Measurements from ENCODE around the gene UBA1. TPM values are rescaled to one million over a fixed set of nuclear protein-coding genes. Genes with fewer than 3 reads are reported as not detected.

Gene UBA1
- total RNA-seq, 1 donor from 2014 or later, result 538 TPM

DNA sequence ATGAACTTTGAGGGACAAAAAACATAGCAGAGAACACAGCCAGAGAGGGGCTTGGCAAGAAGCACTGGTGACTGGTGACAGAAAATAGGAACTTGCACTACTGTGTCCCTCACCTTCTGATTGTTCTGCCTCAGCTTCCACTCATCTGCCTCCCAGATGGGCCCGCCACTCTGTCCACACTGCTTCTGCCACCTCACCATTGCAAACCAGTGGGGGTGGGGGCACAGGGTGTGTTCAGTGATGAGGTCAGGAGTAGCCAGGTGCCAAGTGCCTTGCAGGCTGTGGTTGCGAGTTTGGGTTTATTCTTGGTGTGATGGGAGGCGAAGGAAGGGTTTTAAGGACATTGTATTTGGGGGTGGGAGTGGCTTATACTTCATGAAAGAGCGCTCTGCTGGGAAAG, 9.1 kb upstream of the UBA1 start:
- H3K27me3 Mint-ChIP-seq, result no peaks in the 10 kb centered on the region
- no peak for DNase-seq (ENCODE audit: low spot score, unreplicated experiment)
- peaks cover 2% of the 10 kb centered on the region for H3K9me3 Mint-ChIP-seq (ENCODE audit: low read depth)
- H3K27ac Mint-ChIP-seq, result no peak overlapping the region
- H3K4me3 Mint-ChIP-seq (ENCODE audit: low read depth), result no peak overlapping the region
- H3K36me3 Mint-ChIP-seq (ENCODE audit: insufficient read depth), result peaks cover 7% of the 10 kb centered on the region
- TF ChIP-seq, protein P1, sequence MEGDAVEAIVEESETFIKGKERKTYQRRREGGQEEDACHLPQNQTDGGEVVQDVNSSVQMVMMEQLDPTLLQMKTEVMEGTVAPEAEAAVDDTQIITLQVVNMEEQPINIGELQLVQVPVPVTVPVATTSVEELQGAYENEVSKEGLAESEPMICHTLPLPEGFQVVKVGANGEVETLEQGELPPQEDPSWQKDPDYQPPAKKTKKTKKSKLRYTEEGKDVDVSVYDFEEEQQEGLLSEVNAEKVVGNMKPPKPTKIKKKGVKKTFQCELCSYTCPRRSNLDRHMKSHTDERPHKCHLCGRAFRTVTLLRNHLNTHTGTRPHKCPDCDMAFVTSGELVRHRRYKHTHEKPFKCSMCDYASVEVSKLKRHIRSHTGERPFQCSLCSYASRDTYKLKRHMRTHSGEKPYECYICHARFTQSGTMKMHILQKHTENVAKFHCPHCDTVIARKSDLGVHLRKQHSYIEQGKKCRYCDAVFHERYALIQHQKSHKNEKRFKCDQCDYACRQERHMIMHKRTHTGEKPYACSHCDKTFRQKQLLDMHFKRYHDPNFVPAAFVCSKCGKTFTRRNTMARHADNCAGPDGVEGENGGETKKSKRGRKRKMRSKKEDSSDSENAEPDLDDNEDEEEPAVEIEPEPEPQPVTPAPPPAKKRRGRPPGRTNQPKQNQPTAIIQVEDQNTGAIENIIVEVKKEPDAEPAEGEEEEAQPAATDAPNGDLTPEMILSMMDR (IDR thresholded peaks at IDR 0.05; ENCODE audit: unreplicated experiment), result no peak
- no peaks in the 10 kb centered on the region for H3K4me1 Mint-ChIP-seq (ENCODE audit: low read depth)

DNA sequence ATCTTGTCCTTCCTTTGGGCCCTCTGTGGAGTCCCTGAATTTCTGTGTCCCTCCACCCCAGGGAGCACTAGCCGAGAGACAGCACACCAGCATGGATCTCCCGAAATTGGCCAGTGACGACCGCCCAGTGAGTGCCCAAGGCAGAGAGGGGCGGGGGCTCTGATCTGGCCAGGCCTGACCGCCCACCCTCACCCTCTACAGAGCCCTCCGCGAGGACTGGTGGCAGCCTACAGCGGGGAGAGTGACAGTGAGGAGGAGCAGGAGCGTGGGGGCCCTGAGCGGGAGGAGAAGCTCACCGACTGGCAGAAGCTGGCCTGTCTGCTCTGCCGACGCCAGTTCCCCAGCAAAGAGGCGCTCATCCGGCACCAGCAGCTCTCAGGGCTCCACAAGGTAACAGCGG, 8.4 kb upstream of the UBA1 start:
- no peak for DNase-seq (ENCODE audit: low spot score, unreplicated experiment)
- no peak overlapping the region for H3K4me3 Mint-ChIP-seq (ENCODE audit: low read depth)
- H3K27ac Mint-ChIP-seq, result no peak overlapping the region
- H3K4me1 Mint-ChIP-seq (ENCODE audit: low read depth), result no peaks in the 10 kb centered on the region
- H3K9me3 Mint-ChIP-seq (ENCODE audit: low read depth), result peaks cover 2% of the 10 kb centered on the region
- H3K36me3 Mint-ChIP-seq (ENCODE audit: insufficient read depth), result peaks cover 7% of the 10 kb centered on the region
- H3K27me3 Mint-ChIP-seq, result no peaks in the 10 kb centered on the region
- TF ChIP-seq, protein P1 (IDR thresholded peaks at IDR 0.05; ENCODE audit: unreplicated experiment), result no peak

DNA sequence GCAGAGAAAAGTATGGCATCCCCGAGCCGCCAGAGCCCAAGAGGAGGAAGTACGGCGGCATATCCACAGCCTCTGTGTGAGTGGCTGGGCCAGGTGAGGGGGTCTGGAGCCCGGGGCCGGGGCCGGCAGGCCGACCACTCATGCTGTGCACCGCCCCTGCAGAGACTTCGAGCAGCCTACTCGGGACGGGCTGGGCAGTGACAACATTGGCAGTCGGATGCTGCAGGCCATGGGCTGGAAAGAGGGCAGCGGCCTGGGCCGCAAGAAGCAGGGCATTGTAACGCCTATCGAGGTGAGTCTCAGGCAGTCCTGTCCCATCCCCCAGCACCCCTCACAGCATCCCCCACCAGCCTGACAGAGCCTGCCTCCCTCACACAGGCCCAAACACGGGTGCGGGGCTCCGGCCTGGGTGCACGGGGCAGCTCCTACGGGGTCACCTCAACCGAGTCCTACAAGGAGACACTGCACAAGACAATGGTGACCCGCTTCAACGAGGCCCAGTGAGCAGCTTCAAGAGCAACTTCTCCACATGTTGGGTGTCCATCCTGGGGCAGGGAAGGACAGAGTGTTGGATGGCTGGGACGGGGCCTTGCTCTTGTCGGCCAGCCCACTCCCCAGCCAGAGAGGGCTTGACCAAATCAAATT, 7.4 kb upstream of the UBA1 start:
- no peak for DNase-seq (ENCODE audit: low spot score, unreplicated experiment)
- TF ChIP-seq, protein P1 (IDR thresholded peaks at IDR 0.05; ENCODE audit: unreplicated experiment), result no peak
- no peaks in the 10 kb centered on the region for H3K27me3 Mint-ChIP-seq
- no peak overlapping the region for H3K27ac Mint-ChIP-seq
- no peak overlapping the region for H3K4me3 Mint-ChIP-seq (ENCODE audit: low read depth)
- H3K9me3 Mint-ChIP-seq (ENCODE audit: low read depth), result peaks cover 2% of the 10 kb centered on the region
- peaks cover 7% of the 10 kb centered on the region for H3K36me3 Mint-ChIP-seq (ENCODE audit: insufficient read depth)
- no peaks in the 10 kb centered on the region for H3K4me1 Mint-ChIP-seq (ENCODE audit: low read depth)

DNA sequence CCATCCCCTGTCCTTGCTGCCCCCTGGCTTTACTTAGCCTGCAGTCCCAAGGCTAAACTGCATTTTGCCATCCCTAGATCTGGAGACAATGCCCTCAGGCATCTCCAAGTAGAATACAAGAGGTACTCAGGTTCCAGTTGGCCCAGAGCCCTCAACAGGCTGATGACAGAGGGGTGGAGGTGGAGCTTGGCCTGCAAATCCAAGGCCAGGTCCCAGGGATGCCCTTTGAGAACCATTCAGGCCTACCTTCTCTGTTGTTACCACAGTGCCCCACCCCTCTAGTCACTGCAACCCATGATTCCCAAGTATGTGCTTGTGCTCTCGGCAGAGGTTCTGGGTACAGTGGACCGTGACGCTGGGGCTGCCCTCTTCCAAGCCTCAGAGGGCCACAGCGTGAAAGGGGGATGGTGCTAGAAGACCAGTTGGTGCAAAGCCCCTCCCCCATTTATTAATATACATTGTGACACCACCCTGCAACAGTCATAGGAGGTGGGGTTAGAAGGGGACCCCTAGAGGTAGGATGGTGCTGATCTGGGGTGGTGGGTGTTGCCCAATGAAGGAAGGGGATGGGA, 6.4 kb upstream of the UBA1 start:
- H3K36me3 Mint-ChIP-seq (ENCODE audit: insufficient read depth), result peaks cover 7% of the 10 kb centered on the region
- no peak overlapping the region for H3K4me3 Mint-ChIP-seq (ENCODE audit: low read depth)
- TF ChIP-seq, protein P1 (IDR thresholded peaks at IDR 0.05; ENCODE audit: unreplicated experiment), result no peak
- no peaks in the 10 kb centered on the region for H3K27me3 Mint-ChIP-seq
- H3K9me3 Mint-ChIP-seq (ENCODE audit: low read depth), result peaks cover 2% of the 10 kb centered on the region
- no peak for DNase-seq (ENCODE audit: low spot score, unreplicated experiment)
- no peaks in the 10 kb centered on the region for H3K4me1 Mint-ChIP-seq (ENCODE audit: low read depth)
- no peak overlapping the region for H3K27ac Mint-ChIP-seq

DNA sequence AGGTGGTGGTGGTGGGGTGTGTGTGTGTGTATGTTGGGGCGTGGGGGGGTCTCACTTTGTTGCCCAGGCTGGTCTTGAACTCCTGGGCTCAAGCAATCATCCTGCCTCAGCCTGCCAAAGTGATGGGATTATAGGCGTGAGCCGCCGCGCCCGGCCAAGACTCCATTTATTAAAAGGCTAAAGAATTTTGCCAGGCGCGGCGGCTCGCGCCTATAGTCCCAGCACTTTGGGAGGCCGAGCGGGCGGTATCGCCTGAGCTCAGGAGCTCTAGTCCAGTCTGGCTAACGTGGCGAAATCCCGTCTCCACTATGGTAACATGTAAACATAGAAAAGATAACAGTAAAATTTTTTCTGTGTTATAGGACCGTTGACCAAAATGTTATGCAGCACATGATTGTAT, 3.7 kb upstream of the UBA1 start:
- Mint-ChIP-seq H3K9me3 (ENCODE audit: low read depth) (no peaks in the 10 kb centered on the region), H3K4me3 (ENCODE audit: low read depth) (no peak overlapping the region), H3K36me3 (ENCODE audit: insufficient read depth) (peaks cover 7% of the 10 kb centered on the region), H3K4me1 (ENCODE audit: low read depth) (peaks cover 10% of the 10 kb centered on the region), H3K27me3 (no peaks in the 10 kb centered on the region), H3K27ac (no peak overlapping the region)
- no peak for DNase-seq (ENCODE audit: low spot score, unreplicated experiment)
- TF ChIP-seq, protein P1 (IDR thresholded peaks at IDR 0.05; ENCODE audit: unreplicated experiment), result no peak
